H54 (cell line): ENCODE data around the gene PLP2.

Experiments used
- DNase-seq: peaks from one replicate; pipeline ENCODE4 v3.0.0; 2011; ENCODE audit warnings: low spot score, mixed read lengths; ENCODE audit not compliant: insufficient read length
- FAIRE-seq: peaks from 3 replicates; lab custom pipeline; 2011; peaks lifted over from hg19 to GRCh38; lab: Jason Lieb, UNC
- POLR2A ChIP-seq: IDR thresholded peaks from 2 replicates; pipeline ENCODE4 v1.6.1; 2011; ENCODE audit warnings: low read depth, mild to moderate bottlenecking, low read length

The PLP2 gene

DNA sequence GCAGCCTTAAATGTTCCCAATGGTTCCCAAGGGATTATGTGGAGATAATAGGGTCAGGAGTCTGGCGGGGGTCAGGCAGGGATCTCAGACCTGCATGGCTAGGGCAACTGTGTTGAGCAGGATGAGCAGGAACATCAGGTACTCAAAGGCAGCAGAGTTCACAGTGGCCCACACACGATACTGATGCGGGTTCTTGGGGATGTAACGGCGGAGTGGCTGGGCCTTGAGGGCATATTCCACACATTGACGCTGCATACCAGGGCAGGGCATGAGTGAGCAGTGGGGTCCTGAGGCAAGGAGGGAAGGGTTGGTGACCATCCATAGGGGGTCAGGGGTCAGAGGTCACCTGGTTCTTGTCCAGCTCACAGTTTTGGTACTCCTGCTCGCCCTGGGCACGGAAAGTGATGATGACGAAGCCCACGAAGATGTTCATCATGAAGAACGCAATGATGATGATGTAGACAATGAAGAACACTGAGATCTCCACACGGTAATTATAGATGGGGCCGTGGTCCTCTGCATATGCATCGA, 43.4 kb downstream of the PLP2 start:
- FAIRE-seq (no peak), DNase-seq (no peak)
- no peak for TF ChIP-seq POLR2A

DNA sequence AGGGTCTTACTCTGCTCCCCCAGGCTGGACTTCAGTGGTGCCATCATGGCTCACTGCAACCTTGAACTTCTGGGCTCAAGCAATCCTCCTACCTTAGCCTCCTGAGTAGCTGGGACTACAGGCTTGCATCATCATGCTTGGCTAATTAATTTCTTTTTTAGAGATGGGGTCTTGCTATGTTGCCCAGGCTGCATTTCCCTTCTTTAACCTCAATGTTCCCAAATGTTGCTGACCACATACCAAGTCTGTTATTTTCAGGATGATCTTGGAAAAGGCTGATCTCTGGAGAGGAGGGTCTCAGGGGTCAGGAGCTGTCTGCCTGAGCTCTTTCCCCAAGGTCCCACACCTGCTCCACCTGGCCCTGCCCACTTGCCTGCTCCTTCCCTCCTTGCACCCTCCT, 48.4 kb downstream of the PLP2 start:
- no peak for DNase-seq
- no peak for TF ChIP-seq POLR2A
- FAIRE-seq: no peak

DNA sequence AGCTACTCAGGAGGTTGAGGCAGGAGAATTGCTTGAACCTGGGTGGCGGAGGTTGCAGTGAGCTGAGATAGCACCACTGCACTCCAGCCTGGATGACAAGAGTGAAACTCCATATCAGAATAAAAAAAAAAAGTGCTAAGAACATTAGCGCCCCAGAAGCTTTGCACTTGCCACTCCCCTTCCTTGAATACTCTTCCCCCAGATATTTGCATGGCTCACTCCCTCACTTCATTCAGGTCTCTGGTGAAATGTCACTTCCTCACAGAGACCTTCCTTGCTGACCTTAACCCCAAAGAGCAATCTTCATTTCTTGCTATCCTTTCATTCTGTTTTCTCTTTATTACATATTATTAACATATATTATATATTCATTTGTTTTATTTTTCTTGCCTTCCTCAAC, 50.2 kb downstream of the PLP2 start:
- no peak for FAIRE-seq
- TF ChIP-seq POLR2A: no peak

More for the DNA sequence above, 50.2 kb downstream of the PLP2 start:
- no peak for DNase-seq
